Lower leg skin (tissue), 3 donors: ENCODE results near the gene ALDH1A3.

Experiments
- CTCF ChIP-seq, 3 donors: fragments of 450-650 bp; IDR thresholded peaks; one replicate each; pipeline ENCODE4 v1.5.1; 2016; ENCODE audit warnings: antibody characterized with exemption in 3 of 3, mild to moderate bottlenecking in 3 of 3, moderate library complexity in 2 of 3
- POLR2A ChIP-seq, 2 donors: fragments of 450-650 bp; IDR thresholded peaks; one replicate each; pipeline ENCODE4 v1.6.1; 2016 to 2017; ENCODE audit warnings: antibody characterized with exemption in 2 of 2, mild to moderate bottlenecking in 1 of 2, moderate library complexity in 1 of 2

- no peak for TF ChIP-seq CTCF (IDR thresholded peaks at IDR 0.05)
- TF ChIP-seq POLR2A (IDR thresholded peaks at IDR 0.05): no peak
Observed at GRCh38 chr15:100849021-100849854, 30.4 kb upstream of the ALDH1A3 start.
